H1 (cell line): ENCODE data around the gene ZNF829. TPM values are rescaled to one million over a fixed set of nuclear protein-coding genes. Genes with fewer than 3 reads are reported as not detected.

Source experiments
- CBX8 ChIP-seq: fragments of 300-800, 300-1000 bp; sonication (generic); IDR thresholded peaks from 2 replicates; pipeline ENCODE4 v1.7.1; 2016; ENCODE audit warnings: low read depth, low read length, borderline replicate concordance
- CHD1 ChIP-seq: IDR thresholded peaks from 2 replicates; pipeline ENCODE4 v1.6.1; 2012; ENCODE audit warnings: low read depth, low read length, improper control_type of control experiment
- CREB1 ChIP-seq: IDR thresholded peaks from 2 replicates; pipeline ENCODE4 v1.6.1; 2012; ENCODE audit warnings: inconsistent platforms
- E2F6 ChIP-seq: IDR thresholded peaks from 2 replicates; pipeline ENCODE4 v1.6.1; 2012; ENCODE audit warnings: inconsistent platforms
- EGR1 ChIP-seq: IDR thresholded peaks from 2 replicates; pipeline ENCODE4 v1.6.1; 2011; ENCODE audit warnings: low read depth, low read length, borderline replicate concordance
- EZH2 ChIP-seq: fragments of 200-600 bp; sonication (generic); IDR thresholded peaks from 2 replicates; pipeline ENCODE4 v1.7.1; 2012; ENCODE audit warnings: low read depth, mild to moderate bottlenecking, moderate library complexity, low read length, inconsistent platforms; ENCODE audit not compliant: severe bottlenecking
- GTF2F1 ChIP-seq: IDR thresholded peaks from 2 replicates; pipeline ENCODE4 v1.6.1; 2012; ENCODE audit warnings: low read depth, low read length, improper control_type of control experiment, borderline replicate concordance
- HDAC6 ChIP-seq: IDR thresholded peaks from one replicate; pipeline ENCODE4 v1.7.1; 2012; ENCODE audit warnings: low read depth, mild to moderate bottlenecking, inconsistent platforms, low read length, moderate library complexity
- JUND ChIP-seq: IDR thresholded peaks from 2 replicates; pipeline ENCODE4 v1.6.1; 2011; ENCODE audit warnings: mild to moderate bottlenecking, improper control_type of control experiment, low read length
- POLR2A ChIP-seq, 2 experiments: IDR thresholded peaks; 1 replicate in 1 of 2; 2 replicates in 1 of 2; pipeline ENCODE4 v1.6.1; 2011; ENCODE audit warnings: low read depth in 2 of 2, low read length in 2 of 2, mild to moderate bottlenecking in 2 of 2; ENCODE audit errors: control extremely low read depth in 1 of 2
- SIN3A ChIP-seq, 2 experiments: IDR thresholded peaks in 1 of 2; conservative IDR thresholded peaks in 1 of 2; 2 replicates each; pipeline ENCODE4 v1.6.1; 2011 to 2012; ENCODE audit warnings: low read length in 2 of 2, improper control_type of control experiment in 1 of 2, low read depth in 1 of 2, mild to moderate bottlenecking in 1 of 2
- SP1 ChIP-seq: IDR thresholded peaks from 2 replicates; pipeline ENCODE4 v1.6.1; 2011; ENCODE audit warnings: low read depth, low read length
- polyA plus RNA-seq, 7 experiments: library from polyadenylated mRNA; depleted of rRNA in 3 of 7; stranded (reverse) in 5 of 7; unstranded in 2 of 7; fragments of >200 nt in 5 of 7; fragments of 200-250 nt in 2 of 7; gene quantifications; 1 replicate in 5 of 7; 2 replicates in 1 of 7; 4 replicates in 1 of 7; pipeline versions ENCODE4 v1.2.1 to v1.2.3, GENCODE V29; 2011 to 2013; ENCODE audit warnings: missing spikeins in 2 of 7, mixed read lengths in 2 of 7
- total RNA-seq: library from RNA; stranded (reverse); fragmentation: NEBNext Ultra II Directional; extraction: Animal tissue kit (Norgen Biotek cat#: 25700); gene quantifications from 2 replicates; pipeline ENCODE4 v1.2.1, GENCODE V29; 2021

The ZNF829 gene
- total and polyA plus RNA-seq, 2 of the 8 experiments (the other 6 are each of a cell fraction or from before 2014, with no cell fraction given), result 1.3 to 3.3 TPM

GRCh38 chr19:36963280-36963679, 47.2 kb upstream of the ZNF829 start (continued):
- TF ChIP-seq E2F6, result no peak
- TF ChIP-seq SP1, result no peak
- no peak for TF ChIP-seq EGR1
- no peak for TF ChIP-seq GTF2F1
- no peak for TF ChIP-seq CREB1
- no peak for TF ChIP-seq JUND
- no peak for TF ChIP-seq SIN3A (conservative IDR thresholded peaks at IDR 0.05 in 1 of 2, IDR thresholded peaks at IDR 0.05 in 1 of 2; ENCODE audit: low read depth in 1 of 2, low read length in 2 of 2)
- no peak for TF ChIP-seq EZH2
- no peak for TF ChIP-seq CBX8
- no peak for TF ChIP-seq HDAC6
- no peak for TF ChIP-seq POLR2A (IDR thresholded peaks at IDR 0.05; ENCODE audit: control extremely low read depth in 1 of 2, low read depth in 2 of 2, low read length in 2 of 2)
- no peak for TF ChIP-seq CHD1
- TF ChIP-seq, all 59 proteins: peak for 0
